Measurements from ENCODE around the gene ZNF197. TPM values are rescaled to one million over a fixed set of nuclear protein-coding genes. Genes with fewer than 3 reads are reported as not detected.
"Not testable (repeated sequence)": the region's sequence is repeated elsewhere in the genome, so short reads cannot be mapped to it uniquely, and the experiment has no call there.

The ZNF197 gene
- total RNA-seq = 47.4 and 48.4 TPM in 2 replicates
- long read RNA-seq, full-length matches to known transcripts = 30 of 95 reads
- long read RNA-seq, partial matches to known transcripts = 3 of 95 reads
- long read RNA-seq, other reads (novel, unspliced or antisense) = 62 of 95 reads

GRCh38 chr3:44624749-44625480 is at the start of gene ZNF197:
Gene ZNF197 (plus strand): TSS chr3:44625036. CDS start chr3:44629155, 4,119 bp downstream.
- DNase-seq (ENCODE audit: low read depth, low spot score) = peak; percentile 76
- no peaks in the 10 kb centered on the region for H3K27me3 Mint-ChIP-seq (ENCODE audit: low read depth)
- peak within 1 kb of the TSS; percentile 94 for H3K27ac Mint-ChIP-seq (ENCODE audit: unreplicated experiment)
- H3K4me3 Mint-ChIP-seq = peak within 1 kb of the TSS; percentile 96
- H3K9me3 Mint-ChIP-seq = no peaks in the 10 kb centered on the region
- peak; percentile 23 for TF ChIP-seq CTCF (conservative IDR thresholded peaks at IDR 0.05)
- H3K4me1 Mint-ChIP-seq = peaks cover 48% of the 10 kb centered on the region
- peaks cover 11% of the 10 kb centered on the region for H3K36me3 Mint-ChIP-seq (ENCODE audit: low read depth)

GRCh38 chr3:44576613-44577012 is 48.2 kb upstream of the ZNF197 start:
- Mint-ChIP-seq H3K4me1 (no peaks in the 10 kb centered on the region), H3K36me3 (ENCODE audit: low read depth) (peaks cover 47% of the 10 kb centered on the region), H3K4me3 (no peak overlapping the region), H3K27me3 (ENCODE audit: low read depth) (no peaks in the 10 kb centered on the region), H3K27ac (ENCODE audit: unreplicated experiment) (no peak overlapping the region), H3K9me3 (peaks cover 10% of the 10 kb centered on the region)
- DNase-seq (ENCODE audit: low read depth, low spot score) = no peak
- TF ChIP-seq CTCF (conservative IDR thresholded peaks at IDR 0.05) = no peak

GRCh38 chr3:44577354-44577952 is 47.4 kb upstream of the ZNF197 start:
- not testable (repeated sequence) for H3K4me3 Mint-ChIP-seq; H3K27me3 Mint-ChIP-seq (ENCODE audit: low read depth); H3K4me1 Mint-ChIP-seq; H3K9me3 Mint-ChIP-seq; DNase-seq (ENCODE audit: low read depth, low spot score); H3K27ac Mint-ChIP-seq (ENCODE audit: unreplicated experiment)
- H3K36me3 Mint-ChIP-seq (ENCODE audit: low read depth) = peaks cover 38% of the 10 kb centered on the region

GRCh38 chr3:44578316-44578715 is 46.5 kb upstream of the ZNF197 start:
- not testable (repeated sequence) for H3K4me1 Mint-ChIP-seq; H3K4me3 Mint-ChIP-seq; DNase-seq (ENCODE audit: low read depth, low spot score); H3K27me3 Mint-ChIP-seq (ENCODE audit: low read depth); H3K9me3 Mint-ChIP-seq; H3K27ac Mint-ChIP-seq (ENCODE audit: unreplicated experiment)
- H3K36me3 Mint-ChIP-seq (ENCODE audit: low read depth) = peaks cover 32% of the 10 kb centered on the region

- not testable (repeated sequence) for H3K4me1 Mint-ChIP-seq; H3K9me3 Mint-ChIP-seq; H3K4me3 Mint-ChIP-seq; H3K27ac Mint-ChIP-seq (ENCODE audit: unreplicated experiment); DNase-seq (ENCODE audit: low read depth, low spot score); H3K27me3 Mint-ChIP-seq (ENCODE audit: low read depth)
- peaks cover 34% of the 10 kb centered on the region for H3K36me3 Mint-ChIP-seq (ENCODE audit: low read depth)
Observed at GRCh38 chr3:44578924-44579515, 45.8 kb upstream of the ZNF197 start.

GRCh38 chr3:44579749-44580148 is 45.1 kb upstream of the ZNF197 start:
- Mint-ChIP-seq H3K36me3 (ENCODE audit: low read depth) (peaks cover 34% of the 10 kb centered on the region), H3K4me1 (peaks cover 13% of the 10 kb centered on the region)
- H3K27me3 Mint-ChIP-seq (ENCODE audit: low read depth); H3K27ac Mint-ChIP-seq (ENCODE audit: unreplicated experiment); H3K4me3 Mint-ChIP-seq; DNase-seq (ENCODE audit: low read depth, low spot score); H3K9me3 Mint-ChIP-seq: not testable (repeated sequence)

GRCh38 chr3:44580971-44581370 is 43.9 kb upstream of the ZNF197 start:
- DNase-seq (ENCODE audit: low read depth, low spot score); H3K4me3 Mint-ChIP-seq; H3K27me3 Mint-ChIP-seq (ENCODE audit: low read depth); H3K27ac Mint-ChIP-seq (ENCODE audit: unreplicated experiment); H3K9me3 Mint-ChIP-seq: not testable (repeated sequence)
- H3K36me3 Mint-ChIP-seq (ENCODE audit: low read depth) = peaks cover 41% of the 10 kb centered on the region
- peaks cover 24% of the 10 kb centered on the region for H3K4me1 Mint-ChIP-seq
